Measurements from ENCODE around the gene ANKUB1.
A peak's percentile ranks its signal among the peaks of the same experiment; 100 is the strongest.

Gene ANKUB1

GRCh38 chr3:149763565-149764195, 28.7 kb downstream of the ANKUB1 start:
- no peak for DNase-seq (ENCODE audit: low spot score)

- DNase-seq (ENCODE audit: low spot score) = no peak
Measured at GRCh38 chr3:149753717-149754116, 38.6 kb downstream of the ANKUB1 start.

GRCh38 chr3:149752788-149753136, 39.6 kb downstream of the ANKUB1 start:
- no peak for DNase-seq (ENCODE audit: low spot score)

GRCh38 chr3:149752051-149752787, 40.1 kb downstream of the ANKUB1 start, which contains the start of gene COMMD2:
COMMD2 (minus strand) TSS chr3:149752489; CDS start chr3:149752444, 45 bp downstream.
- DNase-seq (ENCODE audit: low spot score) = peak; percentile 77

- DNase-seq (ENCODE audit: low spot score) = no peak
Measured at GRCh38 chr3:149751551-149751950, 40.8 kb downstream of the ANKUB1 start.

GRCh38 chr3:149744606-149745005, 47.7 kb downstream of the ANKUB1 start:
- DNase-seq (ENCODE audit: low spot score) = no peak

GRCh38 chr3:149744151-149744550, 48.2 kb downstream of the ANKUB1 start:
- no peak for DNase-seq (ENCODE audit: low spot score)

GRCh38 chr3:149739396-149739795, 53.0 kb downstream of the ANKUB1 start:
- DNase-seq (ENCODE audit: low spot score) = no peak

DNA sequence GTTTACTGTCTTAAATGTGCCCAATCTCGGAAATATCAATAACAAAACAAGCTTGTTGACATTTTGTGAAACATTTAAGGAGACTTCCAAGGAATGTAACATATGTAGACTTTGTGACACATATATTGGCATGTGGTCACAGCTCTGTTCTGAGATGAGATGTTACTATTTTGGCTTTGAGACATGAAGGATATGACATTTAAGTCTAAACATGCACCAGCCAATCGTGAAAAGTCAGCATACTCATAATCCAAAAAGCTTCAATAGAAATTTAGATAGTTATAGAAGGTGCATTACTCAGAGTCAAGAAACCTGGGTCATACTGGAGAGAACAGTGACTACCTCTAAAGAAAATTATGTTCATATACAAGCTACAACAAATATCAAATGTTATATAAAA, 53.5 kb downstream of the ANKUB1 start:
- DNase-seq (ENCODE audit: low spot score) = no peak

DNA sequence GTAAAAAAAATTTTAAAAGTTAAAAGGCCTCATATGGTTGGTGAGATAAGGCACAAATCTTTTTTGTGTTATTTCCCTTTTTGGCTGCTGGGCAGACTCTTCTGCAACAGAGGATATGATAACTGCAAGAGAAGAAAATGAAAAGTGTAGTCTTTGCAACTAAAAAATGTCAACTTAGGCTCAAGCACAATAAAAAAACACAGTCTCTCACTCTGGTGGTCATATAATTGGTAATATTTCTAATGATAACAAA, 55.5 kb downstream of the ANKUB1 start:
- DNase-seq (ENCODE audit: low spot score) = no peak

DNA sequence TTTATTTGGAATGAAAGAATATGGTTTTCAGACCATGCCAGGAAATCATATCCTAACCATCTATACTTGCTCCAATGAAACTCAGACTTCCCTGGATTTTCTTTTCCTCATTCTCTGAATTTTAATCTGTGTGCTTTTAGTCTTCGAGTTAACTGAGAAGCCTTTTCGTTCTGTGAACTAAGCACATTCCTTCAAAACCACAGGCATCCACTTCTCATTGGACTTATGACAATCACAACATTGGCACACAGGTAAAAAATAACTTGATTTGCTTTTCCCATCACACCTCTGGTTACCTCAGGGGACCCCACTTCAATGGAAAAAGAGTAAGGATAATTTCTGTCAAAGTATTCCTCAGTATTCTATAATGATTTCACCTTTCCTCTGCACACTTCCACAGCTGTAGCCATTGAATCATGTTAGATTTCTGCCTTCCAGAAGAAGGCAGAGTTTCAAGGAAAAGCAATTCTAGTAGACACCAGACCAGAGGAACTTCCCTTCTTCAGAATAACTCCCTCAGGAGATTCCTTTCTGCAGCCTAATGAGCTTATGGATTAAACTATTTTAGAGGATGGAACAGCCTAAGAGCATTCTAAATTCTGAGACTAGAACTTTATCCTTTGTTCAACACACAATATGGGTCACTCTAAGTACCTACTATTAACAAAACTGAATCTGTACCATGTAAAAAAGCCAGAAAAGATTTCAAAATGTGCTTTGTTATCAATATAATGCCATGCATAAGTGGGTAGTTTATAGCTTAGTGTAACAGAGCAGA, 56.0 kb downstream of the ANKUB1 start:
- no peak for DNase-seq (ENCODE audit: low spot score)

GRCh38 chr3:149732234-149732633, 60.1 kb downstream of the ANKUB1 start:
- no peak for DNase-seq (ENCODE audit: low spot score)

DNA sequence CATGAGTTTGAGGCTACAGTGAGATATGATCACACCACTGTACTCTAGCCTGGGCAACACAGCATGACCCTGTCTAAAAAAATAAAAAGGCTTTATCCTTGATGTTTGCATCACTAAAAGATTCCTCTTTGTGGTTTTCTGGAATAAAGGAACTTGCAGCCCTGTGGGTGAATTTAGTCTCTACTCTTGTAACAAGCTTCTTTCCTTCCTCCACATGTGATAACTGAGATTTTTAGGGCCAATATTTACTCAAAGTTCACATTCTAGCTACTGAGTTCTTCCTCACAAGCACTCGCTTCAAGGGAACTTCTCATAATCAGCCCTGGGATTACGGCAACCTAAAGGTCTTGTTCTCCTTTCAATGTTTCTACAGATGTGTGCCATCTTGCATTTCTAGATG, 64.7 kb downstream of the ANKUB1 start:
- DNase-seq (ENCODE audit: low spot score) = no peak

DNA sequence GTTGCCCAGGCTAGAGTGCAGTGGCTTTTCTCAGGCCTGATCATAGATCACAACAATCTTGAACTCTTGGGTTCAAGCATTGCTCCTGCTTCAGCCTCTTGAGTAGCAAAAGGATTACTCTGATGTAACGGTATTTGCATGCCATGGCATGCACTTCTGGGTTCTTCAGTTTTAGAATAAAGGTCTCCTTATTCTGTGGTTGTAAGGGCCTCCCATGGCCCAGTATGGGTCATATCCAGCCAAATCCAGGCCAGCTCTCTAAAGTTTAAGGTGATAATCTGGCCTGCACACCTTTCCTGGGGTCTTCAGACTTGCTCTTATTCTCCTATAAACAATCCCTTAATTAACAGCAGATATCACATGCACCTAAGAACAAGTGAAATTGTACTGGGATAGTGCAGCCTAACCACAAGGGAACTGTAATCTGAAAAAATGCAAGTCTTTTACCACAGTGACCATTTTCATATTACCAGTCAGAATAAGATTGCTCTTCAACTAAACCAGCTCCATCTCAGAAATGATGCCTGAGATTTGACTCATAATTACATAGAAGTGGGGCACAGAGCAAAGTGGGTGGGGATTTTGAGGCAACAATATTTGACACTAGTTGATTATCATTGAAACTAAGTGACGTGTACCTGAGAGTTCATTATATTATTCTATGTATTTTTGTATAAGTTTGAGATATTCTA, 65.5 kb downstream of the ANKUB1 start:
- DNase-seq (ENCODE audit: low spot score) = no peak

GRCh38 chr3:149723781-149724180, 68.6 kb downstream of the ANKUB1 start:
- no peak for DNase-seq (ENCODE audit: low spot score)

DNA sequence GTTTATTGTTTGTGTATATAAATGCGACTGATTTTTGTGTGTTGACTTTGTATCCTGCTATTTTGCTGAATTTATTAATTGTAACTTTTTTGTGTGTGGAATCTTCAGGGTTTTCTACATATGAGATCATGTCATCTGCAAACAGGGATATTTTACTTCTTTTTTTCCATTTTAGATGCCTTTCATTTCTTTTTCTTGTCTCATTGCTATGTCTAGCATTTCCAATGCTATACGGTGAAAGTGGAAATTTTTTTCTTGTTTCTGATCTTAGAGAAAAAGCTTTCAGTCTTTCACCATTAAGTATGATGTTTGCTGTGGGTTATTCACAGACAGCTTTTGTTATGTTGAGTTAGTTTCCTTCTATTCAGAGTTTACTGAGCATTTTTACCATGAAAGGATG, 71.4 kb downstream of the ANKUB1 start:
- DNase-seq (ENCODE audit: low spot score) = no peak

DNA sequence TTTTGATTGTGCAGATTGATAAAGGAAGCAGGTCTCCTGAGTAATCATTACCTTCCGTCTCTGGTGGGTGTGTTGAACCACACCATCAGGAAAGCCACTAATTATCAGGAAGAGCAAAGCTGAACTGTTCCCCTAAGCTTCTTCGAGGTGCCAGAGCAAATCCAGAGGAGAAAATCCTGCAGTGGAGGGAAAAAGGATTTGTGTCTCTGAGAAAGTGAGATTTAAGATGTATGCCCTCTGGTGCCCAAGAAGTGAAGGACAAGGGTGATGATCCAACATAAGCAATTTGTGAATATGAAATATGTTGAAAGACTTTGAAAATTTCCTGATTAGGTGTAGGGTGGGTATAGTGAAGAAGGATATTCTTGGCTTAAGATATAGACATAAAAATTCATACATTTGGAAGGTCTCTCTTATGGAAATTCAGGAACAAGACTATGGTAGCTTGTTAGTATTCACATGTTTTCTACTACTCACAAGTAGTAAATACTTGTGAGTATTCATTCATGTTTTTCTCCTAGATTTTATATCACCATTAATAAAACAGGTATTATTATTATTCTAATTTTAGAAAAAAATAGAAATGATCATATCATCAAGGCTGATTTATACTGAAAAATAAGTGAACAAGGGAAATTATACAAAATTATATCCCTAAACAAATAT, 74.8 kb downstream of the ANKUB1 start:
- DNase-seq (ENCODE audit: low spot score) = peak; percentile 65

DNA sequence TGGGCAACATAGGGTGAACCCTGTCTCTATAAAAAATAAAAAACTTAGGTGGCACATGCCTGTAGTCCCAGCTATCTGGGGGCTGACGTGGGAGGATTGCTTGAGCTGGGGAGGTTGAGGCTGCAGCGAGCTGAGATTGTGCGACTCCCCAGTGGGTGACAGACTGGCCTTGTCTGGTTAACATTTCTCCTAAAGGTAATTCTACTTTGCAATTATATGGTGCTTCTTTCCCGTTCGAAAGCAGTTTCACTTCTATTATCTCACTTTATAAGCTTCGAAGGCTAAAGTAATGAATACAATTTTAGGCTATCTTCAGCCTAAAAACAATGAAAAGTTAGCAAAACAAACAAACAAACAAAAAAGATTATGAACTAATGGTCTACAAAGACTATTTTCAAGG, 75.4 kb downstream of the ANKUB1 start:
- DNase-seq (ENCODE audit: low spot score) = no peak

DNA sequence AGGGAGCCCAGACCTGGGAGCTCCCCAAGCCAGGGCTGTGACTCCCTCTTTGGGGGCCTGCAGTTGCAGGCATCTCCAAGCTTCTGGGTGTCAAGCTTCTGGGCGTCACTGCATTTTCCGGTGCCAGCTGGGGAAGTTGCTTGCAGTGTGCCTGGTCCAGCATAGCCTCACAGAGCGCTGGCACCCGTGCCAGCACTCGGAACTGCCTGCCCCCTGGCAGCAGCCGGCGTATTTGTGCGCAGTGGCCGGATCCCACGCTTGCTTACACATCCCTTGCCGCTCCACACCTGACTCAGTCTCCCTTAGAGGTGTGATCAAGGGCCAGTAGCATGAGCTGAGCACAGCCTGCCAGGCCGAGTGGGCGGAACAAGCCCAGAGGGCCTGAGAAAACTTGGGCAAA, 77.1 kb downstream of the ANKUB1 start:
- DNase-seq (ENCODE audit: low spot score) = no peak

DNA sequence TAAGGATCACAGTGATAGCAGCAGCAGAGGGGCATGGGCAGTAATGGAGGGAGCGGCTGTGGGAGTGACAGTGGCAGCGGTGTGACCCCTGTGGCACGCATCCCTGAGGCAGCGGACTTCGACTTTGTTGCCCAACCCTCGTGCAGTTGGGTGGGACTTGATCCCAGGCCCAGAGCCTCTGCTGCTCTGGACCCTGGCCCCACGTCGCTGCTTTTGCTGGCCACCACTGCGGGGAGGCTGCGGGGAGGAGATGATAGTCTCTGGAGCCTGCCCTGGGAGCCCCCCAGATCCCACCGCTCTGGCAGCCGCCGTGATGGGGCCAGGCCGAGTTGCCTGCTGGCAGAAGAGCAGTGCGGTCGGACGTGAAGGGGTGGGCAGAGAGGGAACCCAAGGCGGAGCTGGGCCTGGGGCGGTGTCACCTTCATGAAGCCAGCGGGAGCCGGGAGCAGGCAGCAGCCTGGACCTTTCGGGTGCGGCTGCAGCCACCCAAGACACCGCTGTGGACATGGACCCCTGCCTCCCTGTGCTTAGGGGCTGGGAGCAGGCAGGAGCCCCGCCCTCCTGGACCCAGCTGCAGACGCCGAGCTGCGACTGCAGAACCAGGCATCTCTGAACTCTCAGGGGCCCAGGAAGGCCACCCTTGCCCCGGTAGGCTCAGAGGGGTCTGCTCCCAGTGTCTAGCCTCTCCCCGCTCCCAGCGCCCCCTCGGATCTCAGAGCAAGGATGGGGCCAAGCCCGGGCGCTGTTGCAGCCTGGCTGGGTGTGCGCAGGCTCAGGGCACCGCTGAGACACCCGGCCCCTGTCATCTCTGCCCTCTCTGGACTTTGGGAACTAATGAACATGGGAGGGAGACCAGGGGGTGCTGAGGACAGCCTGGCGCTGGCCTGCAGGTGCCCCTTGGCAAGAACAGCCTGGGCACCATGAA, 78.4 kb downstream of the ANKUB1 start:
- DNase-seq (ENCODE audit: low spot score) = no peak
